HCT116 (cell line): ENCODE results near the gene EIF4E3. TPM values are rescaled to one million over a fixed set of nuclear protein-coding genes. Genes with fewer than 3 reads are reported as not detected.

ENCODE experiments used
- ATAC-seq: fragments of 200-7000 bp; cut with Tn5 transposase; 2 replicates; pipeline ENCODE4 v1.9.1; 2020; ENCODE audit warnings: mild to moderate bottlenecking, moderate library complexity
- BruUV-seq: library from RNA; stranded (reverse); fragments of 400-500 nt; replicated peaks from 2 replicates; lab custom pipeline; 2021; lab: Mats Ljungman, UMichigan
- CTCF ChIA-PET: fragments of 300-600 bp; sonication (Branson Sonifier 250); formaldehyde crosslinking; loops from one replicate; lab custom pipeline; 2021; ENCODE audit warnings: antibody characterized with exemption; lab: Charles Lee
- POLR2A ChIA-PET: fragments of 300-600, 350-600 bp; sonication (Branson Sonifier 250); formaldehyde crosslinking; loops from one replicate; lab custom pipeline; 2021; ENCODE audit warnings: antibody characterized with exemption; lab: Charles Lee
- RAD21 ChIA-PET, 2 experiments: fragments of 300-600 bp; sonication (Branson Sonifier 250); formaldehyde crosslinking; loops; one replicate each; lab custom pipeline; 2023; ENCODE audit warnings: low total read pairs in 2 of 2; ENCODE audit not compliant: uncharacterized antibody in 2 of 2, unreplicated experiment in 2 of 2, low non-redundant PET in 1 of 2; lab: Charles Lee
- DNase-seq: peaks from one replicate; pipeline ENCODE4 v3.0.0-alpha.2; 2010; ENCODE audit warnings: low read depth, low spot score
- H2AFZ ChIP-seq: fragments of 200-600 bp; shearing (Covaris generic), sonication (generic); 2 replicates; pipeline ENCODE4 v1.6.1; 2017; ENCODE audit warnings: low read depth, mixed run types, mixed read lengths, antibody characterized with exemption, low read length; ENCODE audit not compliant: poor library complexity, severe bottlenecking
- H3K27ac ChIP-seq: 2 replicates; pipeline ENCODE4 v1.5.1; 2012; ENCODE audit warnings: low read depth, low read length
- H3K27me3 ChIP-seq: fragments of 200-600 bp; sonication (generic); 2 replicates; pipeline ENCODE4 v1.6.1; 2016; ENCODE audit warnings: mixed run types, low read length, mixed read lengths; ENCODE audit not compliant: insufficient read depth
- H3K36me3 ChIP-seq, 2 experiments: fragments of 200-500 bp in 1 of 2; fragments of 200-600 bp in 1 of 2; sonication (Bioruptor generic) in 1 of 2; sonication (generic) in 1 of 2; 2 replicates each; pipeline versions ENCODE4 v1.5.1 to v1.6.1; 2014 to 2016; ENCODE audit warnings: low read length in 2 of 2, inconsistent platforms in 1 of 2, mixed read lengths in 1 of 2, mixed run types in 1 of 2; ENCODE audit not compliant: insufficient read depth in 2 of 2, control insufficient read depth in 1 of 2
- H3K4me1 ChIP-seq, 2 experiments: fragments of 200-600 bp in 1 of 2; sonication (generic) in 1 of 2; 2 replicates each; pipeline versions ENCODE4 v1.5.1 to v1.6.1; 2012 to 2017; ENCODE audit warnings: low read length in 2 of 2, inconsistent platforms in 1 of 2, mild to moderate bottlenecking in 1 of 2, mixed read lengths in 1 of 2, mixed run types in 1 of 2, moderate library complexity in 1 of 2; ENCODE audit not compliant: insufficient read depth in 2 of 2, control insufficient read depth in 1 of 2
- H3K4me2 ChIP-seq: fragments of 200-600 bp; sonication (generic); 2 replicates; pipeline ENCODE4 v1.6.1; 2017; ENCODE audit warnings: mixed run types, low read length, mixed read lengths
- H3K4me3 ChIP-seq, 2 experiments: fragments of 200-600 bp in 1 of 2; sonication (generic) in 1 of 2; replicated peaks in 1 of 2; 2 replicates each; pipeline ENCODE4 v1.5.1; 2011 to 2016; ENCODE audit warnings: low read length in 2 of 2, control low read depth in 1 of 2, low read depth in 1 of 2, mild to moderate bottlenecking in 1 of 2, mixed read lengths in 1 of 2, mixed run types in 1 of 2
- H3K79me2 ChIP-seq: fragments of 200-600 bp; sonication (generic); 2 replicates; pipeline ENCODE4 v1.6.1; 2017; ENCODE audit warnings: mild to moderate bottlenecking, mixed run types, low read length, moderate library complexity, mixed read lengths; ENCODE audit not compliant: insufficient read depth
- H3K9ac ChIP-seq: fragments of 200-600 bp; sonication (generic); 2 replicates; pipeline ENCODE4 v1.6.1; 2016; ENCODE audit warnings: low read length, mixed read lengths
- H3K9me2 ChIP-seq: fragments of 200-600 bp; sonication (generic), shearing (Covaris generic); 2 replicates; pipeline ENCODE4 v1.6.1; 2017; ENCODE audit warnings: mixed run types, mild to moderate bottlenecking, moderate library complexity; ENCODE audit not compliant: insufficient read depth
- H3K9me3 ChIP-seq, 2 experiments: fragments of 200-500 bp in 1 of 2; fragments of 200-600 bp in 1 of 2; sonication (Bioruptor generic) in 1 of 2; sonication (generic) in 1 of 2; 2 replicates each; pipeline ENCODE4 v1.6.1; 2014 to 2017; ENCODE audit warnings: low read length in 2 of 2, mixed read lengths in 2 of 2, inconsistent platforms in 1 of 2, low read depth in 1 of 2, mild to moderate bottlenecking in 1 of 2, mixed run types in 1 of 2, moderate library complexity in 1 of 2; ENCODE audit not compliant: control insufficient read depth in 1 of 2, insufficient read depth in 1 of 2
- H4K20me1 ChIP-seq: fragments of 200-600 bp; sonication (generic), shearing (Covaris generic); 2 replicates; pipeline ENCODE4 v1.6.1; 2017; ENCODE audit warnings: mixed run types, mild to moderate bottlenecking, moderate library complexity; ENCODE audit not compliant: insufficient read depth
- CTCF ChIP-seq, 3 experiments: fragments of 200-600 bp in 1 of 3; sonication (generic) in 1 of 3; IDR thresholded peaks in 2 of 3; conservative IDR thresholded peaks in 1 of 3; 2 replicates each; pipeline ENCODE4 v1.5.1; 2012 to 2017; ENCODE audit warnings: low read depth in 2 of 3, low read length in 2 of 3, antibody characterized with exemption in 1 of 3, borderline replicate concordance in 1 of 3, control low read depth in 1 of 3, mild to moderate bottlenecking in 1 of 3, mixed read lengths in 1 of 3, mixed run types in 1 of 3, moderate library complexity in 1 of 3; ENCODE audit not compliant: insufficient read depth in 1 of 3
- EGR1 ChIP-seq: IDR thresholded peaks from 2 replicates; pipeline ENCODE4 v1.6.1; 2012; ENCODE audit warnings: low read depth
- EZH2 ChIP-seq: fragments of 200-600 bp; sonication (generic); IDR thresholded peaks from 2 replicates; pipeline ENCODE4 v1.6.1; 2017; ENCODE audit warnings: antibody characterized with exemption, mixed run types
- FOSL1 ChIP-seq: IDR thresholded peaks from 2 replicates; pipeline ENCODE4 v1.6.1; 2012; ENCODE audit warnings: low read depth
- MAX ChIP-seq: IDR thresholded peaks from 2 replicates; pipeline ENCODE4 v1.6.1; 2012
- POLR2A ChIP-seq: IDR thresholded peaks from 2 replicates; pipeline ENCODE4 v1.7.0; 2011; ENCODE audit warnings: borderline replicate concordance; ENCODE audit not compliant: insufficient read depth, insufficient read length; ENCODE audit errors: extremely low read depth
- RAD21 ChIP-seq: IDR thresholded peaks from 2 replicates; pipeline ENCODE4 v1.6.1; 2012; ENCODE audit warnings: low read depth, mild to moderate bottlenecking
- SIN3A ChIP-seq: IDR thresholded peaks from 2 replicates; pipeline ENCODE4 v1.6.1; 2012; ENCODE audit warnings: low read depth
- SRF ChIP-seq: IDR thresholded peaks from 2 replicates; pipeline ENCODE4 v1.6.1; 2012; ENCODE audit warnings: low read depth
- TCF7L2 ChIP-seq: IDR thresholded peaks from 2 replicates; pipeline ENCODE4 v1.7.0; 2011; ENCODE audit warnings: borderline replicate concordance, inconsistent platforms; ENCODE audit not compliant: insufficient read depth, insufficient read length; ENCODE audit errors: extremely low read depth
- intact Hi-C: fragments of 100-400 bp; cut with micrococcal nuclease; formaldehyde crosslinking; loops from 2 replicates; pipeline ENCODE4 v1.10.0; 2022
- total RNA-seq: library from RNA; stranded (reverse); gene quantifications from one replicate; pipeline ENCODE4 v1.2.1, GENCODE V29; 2021; ENCODE audit not compliant: unreplicated experiment
- TF ChIP-seq, protein P1 (sequence below): IDR thresholded peaks from 2 replicates; pipeline ENCODE4 v1.6.1; 2012

EIF4E3 gene
- total RNA-seq, 1 experiment from 2014 or later = 6.0 TPM

DNA sequence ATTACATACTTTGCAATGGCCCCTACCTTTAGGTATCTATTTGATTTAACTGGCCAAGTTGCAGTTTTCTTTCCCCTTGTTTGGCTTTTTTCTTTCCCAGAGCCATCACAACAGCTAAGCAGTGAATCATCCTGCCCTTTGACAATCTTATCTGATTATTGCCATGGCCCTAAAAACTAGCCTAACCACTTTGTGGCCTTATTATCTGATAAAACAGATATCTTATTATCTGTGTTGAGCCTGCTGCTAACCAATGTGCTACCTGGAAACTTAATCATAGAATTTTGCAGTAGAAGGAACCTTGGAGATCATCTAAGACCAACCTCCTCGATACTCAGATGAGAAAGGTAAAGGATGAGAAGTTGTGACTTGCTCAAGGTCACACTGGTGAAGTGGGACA is 37.1 kb downstream of the EIF4E3 start:
- CTCF ChIA-PET = no interaction called here
- Histone ChIP-seq H3K9ac (no peak overlapping the region), H3K27me3 (no peaks in the 10 kb centered on the region), H3K9me3 (no peaks in the 10 kb centered on the region), H3K36me3 (no peaks in the 10 kb centered on the region), H3K4me3 (no peak overlapping the region), H3K9me2 (no peaks in the 10 kb centered on the region), H4K20me1 (no peaks in the 10 kb centered on the region), H3K27ac (no peak overlapping the region), H3K4me2 (no peak overlapping the region), H3K4me1 (peaks cover 0 to 7% of the 10 kb centered on the region in 2 experiments; a peak in 3 of 4 replicates), H3K79me2 (no peaks in the 10 kb centered on the region), H2AFZ (no peak overlapping the region)
- RAD21 ChIA-PET = no interaction called here
- intact Hi-C loops = no loop called here
- ATAC-seq (no peak), DNase-seq (no peak)
- TF ChIP-seq FOSL1 = no peak
- TF ChIP-seq CTCF (IDR thresholded peaks at IDR 0.05 in 2 of 3, conservative IDR thresholded peaks at IDR 0.05 in 1 of 3; ENCODE audit: borderline replicate concordance in 1 of 3, insufficient read depth in 1 of 3, low read depth in 2 of 3, low read length in 2 of 3) = no peak
- TF ChIP-seq SRF = no peak
- TF ChIP-seq MAX = no peak
- POLR2A ChIA-PET = no interaction called here
- no TSS peak for BruUV-seq

DNA sequence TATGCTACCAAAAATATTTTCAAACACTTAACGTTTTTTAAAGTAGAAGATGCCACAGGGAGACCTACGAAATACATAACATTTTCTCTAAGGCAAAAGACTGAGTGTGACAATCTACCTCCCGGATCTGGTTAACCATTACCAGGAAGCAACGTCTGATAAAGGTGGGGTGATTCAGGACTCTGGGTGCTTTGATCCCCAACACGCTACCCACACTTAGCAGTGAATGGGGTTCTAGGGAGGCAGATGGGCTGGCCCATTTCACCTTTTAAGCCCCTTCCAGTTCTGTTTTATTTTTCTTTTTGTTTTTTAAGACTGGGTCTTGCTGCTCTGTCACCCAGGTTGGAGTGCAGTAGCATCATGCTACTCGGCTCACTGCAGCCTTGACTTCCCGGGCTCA is 39.5 kb downstream of the EIF4E3 start:
- no TSS peak for BruUV-seq
- POLR2A ChIA-PET = no interaction called here

More for the DNA sequence above, 39.5 kb downstream of the EIF4E3 start:
- TF ChIP-seq SIN3A (no peak), EZH2 (no peak), SRF (no peak), RAD21 (no peak), POLR2A (no peak), FOSL1 (no peak), EGR1 (no peak), TCF7L2 (no peak)
- TF ChIP-seq, protein P1, sequence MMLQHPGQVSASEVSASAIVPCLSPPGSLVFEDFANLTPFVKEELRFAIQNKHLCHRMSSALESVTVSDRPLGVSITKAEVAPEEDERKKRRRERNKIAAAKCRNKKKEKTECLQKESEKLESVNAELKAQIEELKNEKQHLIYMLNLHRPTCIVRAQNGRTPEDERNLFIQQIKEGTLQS = no peak
- no peak overlapping the region for H3K9ac ChIP-seq
- ATAC-seq = no peak
- ChIA-PET CTCF (no interaction called here), RAD21 (no interaction called here)
- no peaks in the 10 kb centered on the region for H3K79me2 ChIP-seq
- intact Hi-C loops = no loop called here
- H2AFZ ChIP-seq = no peak overlapping the region
- H3K9me2 ChIP-seq = no peaks in the 10 kb centered on the region
- DNase-seq = no peak
- H3K27me3 ChIP-seq = no peaks in the 10 kb centered on the region
- no peak overlapping the region for H3K4me2 ChIP-seq
- H3K27ac ChIP-seq = no peak overlapping the region
- no peaks in the 10 kb centered on the region for H3K36me3 ChIP-seq
- no peaks in the 10 kb centered on the region for H3K9me3 ChIP-seq
- H4K20me1 ChIP-seq = no peaks in the 10 kb centered on the region
- peaks cover 0 to 7% of the 10 kb centered on the region in 2 experiments; a peak in 3 of 4 replicates for H3K4me1 ChIP-seq
- no peak overlapping the region for H3K4me3 ChIP-seq
